NOMO-1 (cell line): ENCODE results near the gene TRMU.

Experiments
- DNase-seq, 2 experiments: peaks; one replicate each; lab custom pipeline; 2025; ENCODE audit not compliant: unreplicated experiment in 2 of 2; lab: John Stamatoyannopoulos, UW

TRMU gene

GRCh38 chr22:46406349-46406748, 70.8 kb downstream of the TRMU start:
- DNase-seq, result no peak

DNA sequence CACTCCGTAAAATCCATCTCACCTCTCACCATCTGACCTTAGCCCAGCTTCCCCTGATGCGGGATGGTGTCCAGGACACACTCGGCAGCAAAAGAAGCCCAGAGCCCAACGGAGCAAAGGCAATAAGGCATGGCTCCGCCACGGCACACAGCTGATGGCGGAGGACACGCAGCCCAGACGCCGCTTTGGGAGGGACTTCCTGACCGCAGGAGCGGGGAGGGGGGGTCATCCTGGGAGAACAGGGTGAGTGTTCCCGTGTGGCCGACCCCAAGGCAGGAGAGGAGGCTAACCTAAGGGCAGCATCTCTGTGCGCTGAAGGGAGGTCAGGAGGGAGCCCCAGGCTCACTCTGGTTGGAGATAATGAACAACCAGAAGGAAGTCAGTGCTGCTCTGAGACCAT, 71.3 kb downstream of the TRMU start:
- no peak for DNase-seq
